ENCODE data around the gene GALNTL6. TPM values are rescaled to one million over a fixed set of nuclear protein-coding genes. Genes with fewer than 3 reads are reported as not detected.

The GALNTL6 gene
- total and polyA plus RNA-seq, 2 experiments from 2014 or later = 0.38 to 0.40 TPM

DNA sequence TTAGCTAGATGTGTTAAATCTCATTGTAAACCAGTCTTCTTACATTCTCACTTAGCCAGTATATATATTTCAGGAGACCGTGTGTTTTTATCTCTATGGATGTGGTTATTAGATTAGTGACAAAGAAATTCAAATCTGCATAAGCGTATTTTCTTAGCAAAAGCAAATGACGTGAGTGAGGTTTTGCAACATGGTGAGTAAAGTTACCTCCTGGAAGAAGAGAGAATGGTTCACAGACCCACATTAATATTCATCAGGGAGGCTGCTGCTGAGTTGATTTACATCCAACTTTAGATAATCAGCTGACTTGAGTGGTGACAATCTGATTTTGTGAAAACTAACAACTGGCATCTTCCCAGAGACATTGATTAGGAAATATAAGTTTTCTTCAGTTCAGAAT is 765.5 kb downstream of the GALNTL6 start:
- peaks cover 8% of the 10 kb centered on the region for H3K4me1 Mint-ChIP-seq
- no peaks in the 10 kb centered on the region for H3K36me3 Mint-ChIP-seq (ENCODE audit: low read depth)
- no peaks in the 10 kb centered on the region for H3F3A ChIP-seq (replicated peaks; ENCODE audit: low read depth)
- H3K4me1 ChIP-seq (ENCODE audit: insufficient read depth) = no peaks in the 10 kb centered on the region
- no peak overlapping the region for H3K4me3 ChIP-seq
- no peak for DNase-seq (ENCODE audit: low spot score)
- H3K27me3 ChIP-seq (ENCODE audit: insufficient read depth) = no peaks in the 10 kb centered on the region
- no peaks in the 10 kb centered on the region for H4K20me1 ChIP-seq (replicated peaks; ENCODE audit: insufficient read depth)
- no peaks in the 10 kb centered on the region for H3K79me2 ChIP-seq (replicated peaks; ENCODE audit: insufficient read depth)
- H3K9me2 ChIP-seq (ENCODE audit: insufficient read depth) = peaks cover 4% of the 10 kb centered on the region; the same call in 1 of the 2 replicates
- no peak for ATAC-seq
- H3K4me3 Mint-ChIP-seq = no peak overlapping the region
- H2AFZ ChIP-seq = no peak overlapping the region
- no peaks in the 10 kb centered on the region for H3K9me3 Mint-ChIP-seq
- 0 out of 2 replicates have a peak overlapping the region, but pooled peaks have one; percentile 10 for H3K27ac Mint-ChIP-seq
- no peak overlapping the region for H3K27ac ChIP-seq (ENCODE audit: low read depth)
- no peaks in the 10 kb centered on the region for H3K36me3 ChIP-seq (ENCODE audit: insufficient read depth)
- TF ChIP-seq EZH2 (IDR thresholded peaks at IDR 0.05; ENCODE audit: low read depth, unreplicated experiment) = no peak
- no peak for TF ChIP-seq JUNB (IDR thresholded peaks at IDR 0.05; ENCODE audit: unreplicated experiment)
- no peak for TF ChIP-seq STAT1 (IDR thresholded peaks at IDR 0.05; ENCODE audit: unreplicated experiment)
- no peak for TF ChIP-seq EZH2phosphoT487 (IDR thresholded peaks at IDR 0.05; ENCODE audit: unreplicated experiment)
- TF ChIP-seq POLR2AphosphoS5 (IDR thresholded peaks at IDR 0.05; ENCODE audit: low read depth) = no peak
- TF ChIP-seq, protein P1, sequence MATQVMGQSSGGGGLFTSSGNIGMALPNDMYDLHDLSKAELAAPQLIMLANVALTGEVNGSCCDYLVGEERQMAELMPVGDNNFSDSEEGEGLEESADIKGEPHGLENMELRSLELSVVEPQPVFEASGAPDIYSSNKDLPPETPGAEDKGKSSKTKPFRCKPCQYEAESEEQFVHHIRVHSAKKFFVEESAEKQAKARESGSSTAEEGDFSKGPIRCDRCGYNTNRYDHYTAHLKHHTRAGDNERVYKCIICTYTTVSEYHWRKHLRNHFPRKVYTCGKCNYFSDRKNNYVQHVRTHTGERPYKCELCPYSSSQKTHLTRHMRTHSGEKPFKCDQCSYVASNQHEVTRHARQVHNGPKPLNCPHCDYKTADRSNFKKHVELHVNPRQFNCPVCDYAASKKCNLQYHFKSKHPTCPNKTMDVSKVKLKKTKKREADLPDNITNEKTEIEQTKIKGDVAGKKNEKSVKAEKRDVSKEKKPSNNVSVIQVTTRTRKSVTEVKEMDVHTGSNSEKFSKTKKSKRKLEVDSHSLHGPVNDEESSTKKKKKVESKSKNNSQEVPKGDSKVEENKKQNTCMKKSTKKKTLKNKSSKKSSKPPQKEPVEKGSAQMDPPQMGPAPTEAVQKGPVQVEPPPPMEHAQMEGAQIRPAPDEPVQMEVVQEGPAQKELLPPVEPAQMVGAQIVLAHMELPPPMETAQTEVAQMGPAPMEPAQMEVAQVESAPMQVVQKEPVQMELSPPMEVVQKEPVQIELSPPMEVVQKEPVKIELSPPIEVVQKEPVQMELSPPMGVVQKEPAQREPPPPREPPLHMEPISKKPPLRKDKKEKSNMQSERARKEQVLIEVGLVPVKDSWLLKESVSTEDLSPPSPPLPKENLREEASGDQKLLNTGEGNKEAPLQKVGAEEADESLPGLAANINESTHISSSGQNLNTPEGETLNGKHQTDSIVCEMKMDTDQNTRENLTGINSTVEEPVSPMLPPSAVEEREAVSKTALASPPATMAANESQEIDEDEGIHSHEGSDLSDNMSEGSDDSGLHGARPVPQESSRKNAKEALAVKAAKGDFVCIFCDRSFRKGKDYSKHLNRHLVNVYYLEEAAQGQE (IDR thresholded peaks at IDR 0.05; ENCODE audit: unreplicated experiment) = no peak
- TF ChIP-seq ZNF331 (CRISPR knock-in tag; IDR thresholded peaks at IDR 0.05; ENCODE audit: low read depth) = no peak
- TF ChIP-seq ZNF114 (CRISPR knock-in tag; IDR thresholded peaks at IDR 0.05) = no peak
- no peak for TF ChIP-seq CREB1 (CRISPR knock-in tag; IDR thresholded peaks at IDR 0.05; ENCODE audit: low read depth)
- TF ChIP-seq, protein P2, sequence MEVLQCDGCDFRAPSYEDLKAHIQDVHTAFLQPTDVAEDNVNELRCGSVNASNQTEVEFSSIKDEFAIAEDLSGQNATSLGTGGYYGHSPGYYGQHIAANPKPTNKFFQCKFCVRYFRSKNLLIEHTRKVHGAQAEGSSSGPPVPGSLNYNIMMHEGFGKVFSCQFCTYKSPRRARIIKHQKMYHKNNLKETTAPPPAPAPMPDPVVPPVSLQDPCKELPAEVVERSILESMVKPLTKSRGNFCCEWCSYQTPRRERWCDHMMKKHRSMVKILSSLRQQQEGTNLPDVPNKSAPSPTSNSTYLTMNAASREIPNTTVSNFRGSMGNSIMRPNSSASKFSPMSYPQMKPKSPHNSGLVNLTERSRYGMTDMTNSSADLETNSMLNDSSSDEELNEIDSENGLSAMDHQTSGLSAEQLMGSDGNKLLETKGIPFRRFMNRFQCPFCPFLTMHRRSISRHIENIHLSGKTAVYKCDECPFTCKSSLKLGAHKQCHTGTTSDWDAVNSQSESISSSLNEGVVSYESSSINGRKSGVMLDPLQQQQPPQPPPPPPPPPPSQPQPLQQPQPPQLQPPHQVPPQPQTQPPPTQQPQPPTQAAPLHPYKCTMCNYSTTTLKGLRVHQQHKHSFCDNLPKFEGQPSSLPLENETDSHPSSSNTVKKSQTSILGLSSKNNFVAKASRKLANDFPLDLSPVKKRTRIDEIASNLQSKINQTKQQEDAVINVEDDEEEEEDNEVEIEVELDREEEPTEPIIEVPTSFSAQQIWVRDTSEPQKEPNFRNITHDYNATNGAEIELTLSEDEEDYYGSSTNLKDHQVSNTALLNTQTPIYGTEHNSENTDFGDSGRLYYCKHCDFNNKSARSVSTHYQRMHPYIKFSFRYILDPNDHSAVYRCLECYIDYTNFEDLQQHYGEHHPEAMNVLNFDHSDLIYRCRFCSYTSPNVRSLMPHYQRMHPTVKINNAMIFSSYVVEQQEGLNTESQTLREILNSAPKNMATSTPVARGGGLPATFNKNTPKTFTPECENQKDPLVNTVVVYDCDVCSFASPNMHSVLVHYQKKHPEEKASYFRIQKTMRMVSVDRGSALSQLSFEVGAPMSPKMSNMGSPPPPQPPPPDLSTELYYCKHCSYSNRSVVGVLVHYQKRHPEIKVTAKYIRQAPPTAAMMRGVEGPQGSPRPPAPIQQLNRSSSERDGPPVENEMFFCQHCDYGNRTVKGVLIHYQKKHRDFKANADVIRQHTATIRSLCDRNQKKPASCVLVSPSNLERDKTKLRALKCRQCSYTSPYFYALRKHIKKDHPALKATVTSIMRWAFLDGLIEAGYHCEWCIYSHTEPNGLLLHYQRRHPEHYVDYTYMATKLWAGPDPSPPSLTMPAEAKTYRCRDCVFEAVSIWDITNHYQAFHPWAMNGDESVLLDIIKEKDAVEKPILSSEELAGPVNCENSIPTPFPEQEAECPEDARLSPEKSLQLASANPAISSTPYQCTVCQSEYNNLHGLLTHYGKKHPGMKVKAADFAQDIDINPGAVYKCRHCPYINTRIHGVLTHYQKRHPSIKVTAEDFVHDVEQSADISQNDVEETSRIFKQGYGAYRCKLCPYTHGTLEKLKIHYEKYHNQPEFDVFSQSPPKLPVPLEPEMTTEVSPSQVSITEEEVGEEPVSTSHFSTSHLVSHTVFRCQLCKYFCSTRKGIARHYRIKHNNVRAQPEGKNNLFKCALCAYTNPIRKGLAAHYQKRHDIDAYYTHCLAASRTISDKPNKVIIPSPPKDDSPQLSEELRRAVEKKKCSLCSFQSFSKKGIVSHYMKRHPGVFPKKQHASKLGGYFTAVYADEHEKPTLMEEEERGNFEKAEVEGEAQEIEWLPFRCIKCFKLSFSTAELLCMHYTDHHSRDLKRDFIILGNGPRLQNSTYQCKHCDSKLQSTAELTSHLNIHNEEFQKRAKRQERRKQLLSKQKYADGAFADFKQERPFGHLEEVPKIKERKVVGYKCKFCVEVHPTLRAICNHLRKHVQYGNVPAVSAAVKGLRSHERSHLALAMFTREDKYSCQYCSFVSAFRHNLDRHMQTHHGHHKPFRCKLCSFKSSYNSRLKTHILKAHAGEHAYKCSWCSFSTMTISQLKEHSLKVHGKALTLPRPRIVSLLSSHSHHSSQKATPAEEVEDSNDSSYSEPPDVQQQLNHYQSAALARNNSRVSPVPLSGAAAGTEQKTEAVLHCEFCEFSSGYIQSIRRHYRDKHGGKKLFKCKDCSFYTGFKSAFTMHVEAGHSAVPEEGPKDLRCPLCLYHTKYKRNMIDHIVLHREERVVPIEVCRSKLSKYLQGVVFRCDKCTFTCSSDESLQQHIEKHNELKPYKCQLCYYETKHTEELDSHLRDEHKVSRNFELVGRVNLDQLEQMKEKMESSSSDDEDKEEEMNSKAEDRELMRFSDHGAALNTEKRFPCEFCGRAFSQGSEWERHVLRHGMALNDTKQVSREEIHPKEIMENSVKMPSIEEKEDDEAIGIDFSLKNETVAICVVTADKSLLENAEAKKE (CRISPR knock-in tag; IDR thresholded peaks at IDR 0.05) = no peak
- TF ChIP-seq, protein P3, sequence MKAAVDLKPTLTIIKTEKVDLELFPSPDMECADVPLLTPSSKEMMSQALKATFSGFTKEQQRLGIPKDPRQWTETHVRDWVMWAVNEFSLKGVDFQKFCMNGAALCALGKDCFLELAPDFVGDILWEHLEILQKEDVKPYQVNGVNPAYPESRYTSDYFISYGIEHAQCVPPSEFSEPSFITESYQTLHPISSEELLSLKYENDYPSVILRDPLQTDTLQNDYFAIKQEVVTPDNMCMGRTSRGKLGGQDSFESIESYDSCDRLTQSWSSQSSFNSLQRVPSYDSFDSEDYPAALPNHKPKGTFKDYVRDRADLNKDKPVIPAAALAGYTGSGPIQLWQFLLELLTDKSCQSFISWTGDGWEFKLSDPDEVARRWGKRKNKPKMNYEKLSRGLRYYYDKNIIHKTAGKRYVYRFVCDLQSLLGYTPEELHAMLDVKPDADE (IDR thresholded peaks at IDR 0.05) = no peak
- TF ChIP-seq, protein P4, sequence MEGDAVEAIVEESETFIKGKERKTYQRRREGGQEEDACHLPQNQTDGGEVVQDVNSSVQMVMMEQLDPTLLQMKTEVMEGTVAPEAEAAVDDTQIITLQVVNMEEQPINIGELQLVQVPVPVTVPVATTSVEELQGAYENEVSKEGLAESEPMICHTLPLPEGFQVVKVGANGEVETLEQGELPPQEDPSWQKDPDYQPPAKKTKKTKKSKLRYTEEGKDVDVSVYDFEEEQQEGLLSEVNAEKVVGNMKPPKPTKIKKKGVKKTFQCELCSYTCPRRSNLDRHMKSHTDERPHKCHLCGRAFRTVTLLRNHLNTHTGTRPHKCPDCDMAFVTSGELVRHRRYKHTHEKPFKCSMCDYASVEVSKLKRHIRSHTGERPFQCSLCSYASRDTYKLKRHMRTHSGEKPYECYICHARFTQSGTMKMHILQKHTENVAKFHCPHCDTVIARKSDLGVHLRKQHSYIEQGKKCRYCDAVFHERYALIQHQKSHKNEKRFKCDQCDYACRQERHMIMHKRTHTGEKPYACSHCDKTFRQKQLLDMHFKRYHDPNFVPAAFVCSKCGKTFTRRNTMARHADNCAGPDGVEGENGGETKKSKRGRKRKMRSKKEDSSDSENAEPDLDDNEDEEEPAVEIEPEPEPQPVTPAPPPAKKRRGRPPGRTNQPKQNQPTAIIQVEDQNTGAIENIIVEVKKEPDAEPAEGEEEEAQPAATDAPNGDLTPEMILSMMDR (conservative IDR thresholded peaks at IDR 0.05; ENCODE audit: low read depth in 2 of 2) = no peak
- no peak for TF ChIP-seq NANOG (IDR thresholded peaks at IDR 0.05; ENCODE audit: borderline replicate concordance)
- no peak overlapping the region for H3K4me2 ChIP-seq
- no peaks in the 10 kb centered on the region for H3K27me3 Mint-ChIP-seq (ENCODE audit: insufficient read depth, low read depth, poor library complexity)
